Thyroid gland (tissue), 4 donors: ENCODE data around the gene TH. TPM values are rescaled to one million over a fixed set of nuclear protein-coding genes. Genes with fewer than 3 reads are reported as not detected.

Experiments used
- DNase-seq, 2 donors: peaks; one replicate each; pipeline ENCODE4 v3.0.0-alpha.2; 2019
- H3K27ac ChIP-seq, 3 donors: fragments of 200-600 bp; sonication (generic); 1 replicate in 2 of 3; 2 replicates in 1 of 3; pipeline ENCODE4 v1.5.1; 2016 to 2019; ENCODE audit warnings: mild to moderate bottlenecking in 1 of 3, moderate library complexity in 1 of 3
- H3K27me3 ChIP-seq: fragments of 200-600 bp; sonication (generic); one replicate; pipeline ENCODE4 v1.5.1; 2019
- H3K36me3 ChIP-seq, 2 donors: fragments of 200-600 bp; sonication (generic); one replicate each; pipeline ENCODE4 v1.5.1; 2016 to 2019
- H3K4me1 ChIP-seq, 2 donors: fragments of 200-600 bp; sonication (generic); one replicate each; pipeline ENCODE4 v1.5.1; 2017 to 2019
- H3K4me3 ChIP-seq, 3 donors: fragments of 200-600 bp; sonication (generic); replicated peaks in 1 of 3; 1 replicate in 2 of 3; 2 replicates in 1 of 3; pipeline ENCODE4 v1.5.1; 2016; ENCODE audit warnings: mild to moderate bottlenecking in 1 of 3
- H3K9me3 ChIP-seq: fragments of 200-600 bp; sonication (generic); one replicate; pipeline ENCODE4 v1.5.1; 2017
- CTCF ChIP-seq, 6 experiments: fragments of 200-600 bp in 3 of 6; fragments of 450-650 bp in 3 of 6; sonication (generic) in 3 of 6; IDR thresholded peaks; one replicate each; pipeline ENCODE4 v1.5.1; 2016 to 2019; ENCODE audit warnings: antibody characterized with exemption in 6 of 6, mild to moderate bottlenecking in 2 of 6, inconsistent platforms in 1 of 6, moderate library complexity in 1 of 6
- POLR2A ChIP-seq, 2 donors: fragments of 450-650 bp; IDR thresholded peaks; one replicate each; pipeline ENCODE4 v1.6.1; 2017; ENCODE audit warnings: antibody characterized with exemption in 2 of 2, mild to moderate bottlenecking in 2 of 2, moderate library complexity in 1 of 2
- WGBS, 2 donors: methylation state at CpG; one replicate each; pipeline ENCODE4 v1.1.5; 2017; 5-methylcytosine and 5-hydroxymethylcytosine counted together
- intact Hi-C: fragments of 100-400 bp; cut with DNase I; formaldehyde crosslinking; loops from one replicate; pipeline ENCODE4 v1.15.1; 2023
- total RNA-seq, 4 donors: library from RNA; depleted of rRNA; stranded (reverse); fragments of >200 nt; gene quantifications; one replicate each; pipeline ENCODE4 v1.2.3, GENCODE V29; 2016

The TH gene
- total RNA-seq, 4 donors from 2014 or later: not detected

DNA sequence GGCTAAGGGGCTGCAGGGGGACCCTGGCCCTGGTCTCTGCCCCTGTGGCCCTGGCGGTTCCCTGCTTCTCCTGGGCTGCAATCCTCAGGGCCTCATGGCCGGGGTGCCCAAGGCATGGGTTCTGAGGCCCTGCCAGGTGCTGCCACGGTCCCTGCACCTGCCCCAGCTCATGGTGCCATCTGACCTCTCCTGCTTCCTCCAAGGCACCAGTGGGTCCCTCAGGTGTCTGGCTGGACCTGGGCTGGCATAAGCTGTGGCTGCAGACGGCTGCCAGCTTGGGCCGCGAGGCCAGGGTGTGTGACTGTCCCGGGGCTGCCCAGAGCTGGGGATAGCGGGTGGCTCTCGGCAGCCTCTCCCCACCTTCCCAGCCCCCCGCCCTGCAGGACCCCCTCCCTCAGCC is 12.6 kb downstream of the TH start:
- no peak overlapping the region for H3K4me3 ChIP-seq
- no peaks in the 10 kb centered on the region for H3K9me3 ChIP-seq
- H3K27me3 ChIP-seq: no peaks in the 10 kb centered on the region
- intact Hi-C loops: loop anchor here (10.0 kb wide), 1 partner anchor 324 kb away; the partner anchor contains the start of genes SYT8 and TNNI2
- H3K27ac ChIP-seq: peak overlapping the region in 1 of 3 donors; percentile 24
- TF ChIP-seq POLR2A (IDR thresholded peaks at IDR 0.05): no peak
- TF ChIP-seq CTCF (IDR thresholded peaks at IDR 0.05): no peak
- H3K4me1 ChIP-seq: peaks cover 16% of the 10 kb centered on the region in 2 donors
- DNase-seq: peak; percentile 59 to 63
- no peaks in the 10 kb centered on the region for H3K36me3 ChIP-seq
- WGBS, 2 donors: 52 to 65% methylated on average over 5 to 8 of the region's 10 CpGs

GRCh38 chr11:2158296-2158737 is 13.3 kb downstream of the TH start:
- DNase-seq: no peak
- no peaks in the 10 kb centered on the region for H3K36me3 ChIP-seq
- no peak overlapping the region for H3K4me3 ChIP-seq
- intact Hi-C loops: loop anchor here (10.0 kb wide), 1 partner anchor 324 kb away; the partner anchor contains the start of genes SYT8 and TNNI2
- TF ChIP-seq CTCF (IDR thresholded peaks at IDR 0.05): no peak
- TF ChIP-seq POLR2A (IDR thresholded peaks at IDR 0.05): no peak
- no peaks in the 10 kb centered on the region for H3K27me3 ChIP-seq
- no peaks in the 10 kb centered on the region for H3K9me3 ChIP-seq
- H3K4me1 ChIP-seq: peaks cover 16% of the 10 kb centered on the region in 2 donors
- WGBS, 2 donors: 60 to 87% methylated on average over 1 to 4 of the region's 13 CpGs
- H3K27ac ChIP-seq: no peak overlapping the region

- WGBS, 2 donors: 67 to 78% methylated on average over 9 to 18 of the region's 18 CpGs
- H3K9me3 ChIP-seq: no peaks in the 10 kb centered on the region
- no peaks in the 10 kb centered on the region for H3K27me3 ChIP-seq
- intact Hi-C loops: loop anchor here (10.0 kb wide), 1 partner anchor 323 kb away; the partner anchor contains the start of genes SYT8 and TNNI2
- no peak overlapping the region for H3K4me3 ChIP-seq
- H3K4me1 ChIP-seq: peaks cover 16% of the 10 kb centered on the region in 2 donors
- H3K36me3 ChIP-seq: no peaks in the 10 kb centered on the region
- TF ChIP-seq CTCF (IDR thresholded peaks at IDR 0.05) (no peak), POLR2A (IDR thresholded peaks at IDR 0.05) (no peak)
- no peak overlapping the region for H3K27ac ChIP-seq
- no peak for DNase-seq
Observed at GRCh38 chr11:2157294-2158040, 14.1 kb downstream of the TH start.

GRCh38 chr11:2156416-2157182 is 15.0 kb downstream of the TH start:
- H3K4me3 ChIP-seq: no peak overlapping the region
- no peaks in the 10 kb centered on the region for H3K27me3 ChIP-seq
- H3K36me3 ChIP-seq: no peaks in the 10 kb centered on the region
- peaks cover 16 to 19% of the 10 kb centered on the region in 2 donors for H3K4me1 ChIP-seq
- intact Hi-C loops: loop anchor here (10.0 kb wide), 1 partner anchor 322 kb away; the partner anchor contains the start of genes SYT8 and TNNI2
- no peaks in the 10 kb centered on the region for H3K9me3 ChIP-seq
- 33 to 34% methylated on average over 8 to 12 of the region's 19 CpGs for WGBS, 2 donors
- H3K27ac ChIP-seq: no peak overlapping the region
- no peak for TF ChIP-seq POLR2A (IDR thresholded peaks at IDR 0.05)
- TF ChIP-seq CTCF (IDR thresholded peaks at IDR 0.05): peak; percentile 16 to 85 (median 60)
- peak; percentile 72 to 73 for DNase-seq
